HG02885 (cell line): ENCODE results near the gene PHKB.
A peak's percentile ranks its signal among the peaks of the same experiment; 100 is the strongest.
"Not testable (repeated sequence)": the region's sequence is repeated elsewhere in the genome, so short reads cannot be mapped to it uniquely, and the experiment has no call there.

Source experiments
- ATAC-seq: cut with Tn5 transposase; IDR thresholded peaks from one replicate; pipeline ENCODE4 v1.9.1; 2021; ENCODE audit warnings: mild to moderate bottlenecking; ENCODE audit not compliant: unreplicated experiment, poor library complexity

The PHKB gene

GRCh38 chr16:47554587-47554986, 93.5 kb downstream of the PHKB start:
- ATAC-seq, result not testable (repeated sequence)

GRCh38 chr16:47561286-47561685, 100.2 kb downstream of the PHKB start:
- ATAC-seq, result no peak

- no peak for ATAC-seq
Observed at GRCh38 chr16:47562366-47562765, 101.2 kb downstream of the PHKB start.

- ATAC-seq, result no peak
Observed at GRCh38 chr16:47565454-47565853, 104.3 kb downstream of the PHKB start.

GRCh38 chr16:47567321-47567720, 106.2 kb downstream of the PHKB start:
- no peak for ATAC-seq

- no peak for ATAC-seq
Observed at GRCh38 chr16:47568351-47568750, 107.2 kb downstream of the PHKB start.

GRCh38 chr16:47571049-47571448, 109.9 kb downstream of the PHKB start:
- ATAC-seq, result no peak

GRCh38 chr16:47571711-47572110, 110.6 kb downstream of the PHKB start:
- ATAC-seq, result no peak

GRCh38 chr16:47574091-47575054, 113.2 kb downstream of the PHKB start:
- no peak for ATAC-seq

GRCh38 chr16:47577029-47577428, 115.9 kb downstream of the PHKB start:
- ATAC-seq, result no peak

GRCh38 chr16:47578033-47578432, 116.9 kb downstream of the PHKB start:
- ATAC-seq, result no peak

- ATAC-seq, result no peak
Observed at GRCh38 chr16:47578573-47578972, 117.4 kb downstream of the PHKB start.

- no peak for ATAC-seq
Observed at GRCh38 chr16:47581114-47581513, 120.0 kb downstream of the PHKB start.

GRCh38 chr16:47584464-47585225, 123.5 kb downstream of the PHKB start:
- ATAC-seq, result no peak

GRCh38 chr16:47586121-47586520, 125.0 kb downstream of the PHKB start:
- ATAC-seq, result no peak

- no peak for ATAC-seq
Observed at GRCh38 chr16:47590472-47590871, 129.3 kb downstream of the PHKB start.

- ATAC-seq, result no peak
Observed at GRCh38 chr16:47592232-47592631, 131.1 kb downstream of the PHKB start.

- peak; percentile 84 for ATAC-seq
Observed at GRCh38 chr16:47599512-47599911, 138.4 kb downstream of the PHKB start.

- ATAC-seq, result no peak
Observed at GRCh38 chr16:47600376-47600775, 139.2 kb downstream of the PHKB start.

- ATAC-seq, result no peak
Observed at GRCh38 chr16:47604306-47604705, 143.2 kb downstream of the PHKB start.

- no peak for ATAC-seq
Observed at GRCh38 chr16:47611042-47611441, 149.9 kb downstream of the PHKB start.
